Measurements from ENCODE around the gene ZNF467. TPM values are rescaled to one million over a fixed set of nuclear protein-coding genes. Genes with fewer than 3 reads are reported as not detected.

Gene ZNF467
- total and polyA plus RNA-seq, 12 donors, result 2.2 to 10.5 (median 4.7) TPM

DNA sequence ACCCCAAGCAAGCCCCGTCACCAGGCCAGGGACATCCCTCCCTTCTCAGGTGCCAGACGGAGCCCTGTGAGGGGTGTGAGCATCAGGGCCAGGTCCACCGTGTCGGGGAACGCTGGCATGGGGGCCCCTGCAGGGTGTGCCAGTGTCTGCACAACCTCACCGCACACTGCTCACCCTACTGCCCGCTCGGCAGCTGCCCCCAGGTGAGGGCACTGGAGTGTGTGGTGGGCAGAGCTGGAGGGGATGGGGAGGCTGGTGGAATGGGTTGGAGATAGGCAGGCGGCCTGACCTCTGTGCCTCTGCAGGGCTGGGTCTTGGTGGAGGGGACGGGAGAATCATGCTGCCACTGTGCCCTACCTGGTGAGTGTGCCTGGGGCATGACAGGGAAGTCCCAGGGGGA lies 19.9 kb upstream of the ZNF467 start:
- intact Hi-C loops (cut with DNase I), result no loop called here
- peaks cover 0 to 43% (median 37%) of the 10 kb centered on the region in 7 donors for H3K27me3 ChIP-seq
- H3K27ac ChIP-seq, result no peak overlapping the region
- WGBS, 2 donors, result 85 to 86% methylated on average over 10 of the region's 10 CpGs
- no peak for DNase-seq
- ATAC-seq, result no peak
- TF ChIP-seq, protein P1, sequence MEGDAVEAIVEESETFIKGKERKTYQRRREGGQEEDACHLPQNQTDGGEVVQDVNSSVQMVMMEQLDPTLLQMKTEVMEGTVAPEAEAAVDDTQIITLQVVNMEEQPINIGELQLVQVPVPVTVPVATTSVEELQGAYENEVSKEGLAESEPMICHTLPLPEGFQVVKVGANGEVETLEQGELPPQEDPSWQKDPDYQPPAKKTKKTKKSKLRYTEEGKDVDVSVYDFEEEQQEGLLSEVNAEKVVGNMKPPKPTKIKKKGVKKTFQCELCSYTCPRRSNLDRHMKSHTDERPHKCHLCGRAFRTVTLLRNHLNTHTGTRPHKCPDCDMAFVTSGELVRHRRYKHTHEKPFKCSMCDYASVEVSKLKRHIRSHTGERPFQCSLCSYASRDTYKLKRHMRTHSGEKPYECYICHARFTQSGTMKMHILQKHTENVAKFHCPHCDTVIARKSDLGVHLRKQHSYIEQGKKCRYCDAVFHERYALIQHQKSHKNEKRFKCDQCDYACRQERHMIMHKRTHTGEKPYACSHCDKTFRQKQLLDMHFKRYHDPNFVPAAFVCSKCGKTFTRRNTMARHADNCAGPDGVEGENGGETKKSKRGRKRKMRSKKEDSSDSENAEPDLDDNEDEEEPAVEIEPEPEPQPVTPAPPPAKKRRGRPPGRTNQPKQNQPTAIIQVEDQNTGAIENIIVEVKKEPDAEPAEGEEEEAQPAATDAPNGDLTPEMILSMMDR (IDR thresholded peaks at IDR 0.05), result no peak
- no peaks in the 10 kb centered on the region for H3K36me3 ChIP-seq
- H3K4me3 ChIP-seq, result no peak overlapping the region
- H3K9me3 ChIP-seq, result no peaks in the 10 kb centered on the region
- H3K4me1 ChIP-seq, result peaks cover 0 to 6% (median 0%) of the 10 kb centered on the region in 9 donors

GRCh38 chr7:149792220-149792595 lies 18.8 kb upstream of the ZNF467 start:
- Histone ChIP-seq H3K27me3 (peaks cover 0 to 53% (median 45%) of the 10 kb centered on the region in 7 donors), H3K9me3 (no peaks in the 10 kb centered on the region), H3K36me3 (no peaks in the 10 kb centered on the region), H3K4me1 (peaks cover 0 to 15% (median 9%) of the 10 kb centered on the region in 9 donors), H3K27ac (no peak overlapping the region), H3K4me3 (no peak overlapping the region)
- WGBS, 2 donors, result 93 to 94% methylated on average over 14 to 15 of the region's 15 CpGs
- DNase-seq (no peak), ATAC-seq (no peak)
- intact Hi-C loops (cut with DNase I), result no loop called here
- TF ChIP-seq, protein P1 (IDR thresholded peaks at IDR 0.05), result no peak

GRCh38 chr7:149791411-149792219 lies 18.2 kb upstream of the ZNF467 start:
- WGBS, 2 donors, result 95 to 98% methylated on average over 21 of the region's 21 CpGs
- no peak for ATAC-seq
- intact Hi-C loops (cut with DNase I), result no loop called here
- H3K4me1 ChIP-seq, result peaks cover 0 to 18% (median 11%) of the 10 kb centered on the region in 9 donors
- no peak overlapping the region for H3K4me3 ChIP-seq
- DNase-seq, result no peak
- TF ChIP-seq, protein P1 (IDR thresholded peaks at IDR 0.05), result no peak
- H3K27me3 ChIP-seq, result peaks cover 0 to 53% (median 45%) of the 10 kb centered on the region in 7 donors
- no peaks in the 10 kb centered on the region for H3K9me3 ChIP-seq
- H3K27ac ChIP-seq, result no peak overlapping the region
- no peaks in the 10 kb centered on the region for H3K36me3 ChIP-seq

- H3K4me1 ChIP-seq, result peaks cover 0 to 18% (median 11%) of the 10 kb centered on the region in 9 donors
- WGBS, 2 donors, result 92% methylated on average over 14 of the region's 14 CpGs
- no peak overlapping the region for H3K27ac ChIP-seq
- ATAC-seq (no peak), DNase-seq (no peak)
- H3K4me3 ChIP-seq, result no peak overlapping the region
- TF ChIP-seq, protein P1 (IDR thresholded peaks at IDR 0.05), result no peak
- H3K36me3 ChIP-seq, result no peaks in the 10 kb centered on the region
- H3K9me3 ChIP-seq, result no peaks in the 10 kb centered on the region
- intact Hi-C loops (cut with DNase I), result no loop called here
- H3K27me3 ChIP-seq, result peaks cover 0 to 53% (median 45%) of the 10 kb centered on the region in 7 donors
These were observed 17.5 kb upstream of the ZNF467 start for GRCh38 chr7:149790754-149791360.
